Immature natural killer cell (primary cell): ENCODE results near the gene UBE2F. TPM values are rescaled to one million over a fixed set of nuclear protein-coding genes. Genes with fewer than 3 reads are reported as not detected.

Experiments used
- DNase-seq, 3 donors: peaks; one replicate each; pipeline ENCODE4 v3.0.0; 2022; ENCODE audit warnings: mixed read lengths in 1 of 3
- H3K27ac Mint-ChIP-seq, 6 donors: one replicate each; pipeline ENCODE4 v1.8.0; 2020; ENCODE audit warnings: mixed read lengths in 6 of 6, mild to moderate bottlenecking in 5 of 6, inconsistent platforms in 4 of 6, moderate library complexity in 3 of 6
- H3K27me3 Mint-ChIP-seq, 3 donors: one replicate each; pipeline ENCODE4 v1.8.0; 2020 to 2021; ENCODE audit warnings: low read depth in 3 of 3, mild to moderate bottlenecking in 3 of 3, mixed read lengths in 3 of 3, moderate library complexity in 3 of 3, inconsistent platforms in 1 of 3
- H3K36me3 Mint-ChIP-seq, 3 donors: one replicate each; pipeline ENCODE4 v1.8.0; 2020; ENCODE audit warnings: mixed read lengths in 3 of 3, inconsistent platforms in 2 of 3, mild to moderate bottlenecking in 2 of 3
- H3K4me1 Mint-ChIP-seq, 2 donors: one replicate each; pipeline ENCODE4 v1.8.0; 2020; ENCODE audit warnings: inconsistent platforms in 2 of 2, mild to moderate bottlenecking in 2 of 2, mixed read lengths in 2 of 2, moderate library complexity in 1 of 2
- H3K4me3 Mint-ChIP-seq, 5 donors: one replicate each; pipeline ENCODE4 v1.8.0; 2020; ENCODE audit warnings: mild to moderate bottlenecking in 5 of 5, mixed read lengths in 5 of 5, inconsistent platforms in 3 of 5, moderate library complexity in 3 of 5
- H3K9me3 Mint-ChIP-seq, 6 donors: one replicate each; pipeline ENCODE4 v1.8.0; 2020; ENCODE audit warnings: mild to moderate bottlenecking in 6 of 6, mixed read lengths in 6 of 6, inconsistent platforms in 4 of 6, moderate library complexity in 3 of 6
- polyA plus RNA-seq, 3 donors: library from polyadenylated mRNA; unstranded; fragments of 300-500 nt; fragmentation: Illumina TruSeq; gene quantifications; one replicate each; pipeline ENCODE4 v1.2.3, GENCODE V29; 2021

UBE2F gene
- polyA plus RNA-seq, 3 donors from 2014 or later = 274 to 339 (median 323) TPM

GRCh38 chr2:238069021-238069709 lies 102.4 kb downstream of the UBE2F start:
- peaks cover 25 to 48% (median 43%) of the 10 kb centered on the region in 3 donors for H3K36me3 Mint-ChIP-seq
- peak in 1 of 3 donors; percentile 12 for DNase-seq
- H3K27me3 Mint-ChIP-seq = no peaks in the 10 kb centered on the region
- H3K4me1 Mint-ChIP-seq = peaks cover 15 to 31% of the 10 kb centered on the region in 2 donors
- H3K27ac Mint-ChIP-seq = peak overlapping the region in 5 of 6 donors; percentile 45 to 82 (median 57)
- peak overlapping the region in 4 of 5 donors; percentile 13 to 54 (median 43) for H3K4me3 Mint-ChIP-seq
- no peaks in the 10 kb centered on the region for H3K9me3 Mint-ChIP-seq

GRCh38 chr2:238069877-238070276 lies 103.1 kb downstream of the UBE2F start:
- Mint-ChIP-seq H3K27ac (peak overlapping the region in 2 of 6 donors; percentile 3 to 52), H3K27me3 (no peaks in the 10 kb centered on the region), H3K9me3 (no peaks in the 10 kb centered on the region), H3K36me3 (peaks cover 25 to 51% (median 48%) of the 10 kb centered on the region in 3 donors), H3K4me3 (peak overlapping the region in 1 of 5 donors; percentile 48), H3K4me1 (peaks cover 15 to 31% of the 10 kb centered on the region in 2 donors)
- DNase-seq = no peak

GRCh38 chr2:238075397-238075796 lies 108.6 kb downstream of the UBE2F start:
- DNase-seq = no peak
- H3K4me3 Mint-ChIP-seq = no peak overlapping the region
- no peaks in the 10 kb centered on the region for H3K9me3 Mint-ChIP-seq
- peaks cover 25 to 64% (median 44%) of the 10 kb centered on the region in 3 donors for H3K36me3 Mint-ChIP-seq
- H3K27me3 Mint-ChIP-seq = peaks cover 0 to 2% (median 1%) of the 10 kb centered on the region in 3 donors
- peak overlapping the region in 1 of 6 donors; percentile 6 for H3K27ac Mint-ChIP-seq
- peaks cover 0 to under 1% of the 10 kb centered on the region in 2 donors for H3K4me1 Mint-ChIP-seq

GRCh38 chr2:238077292-238077691 lies 110.5 kb downstream of the UBE2F start:
- no peaks in the 10 kb centered on the region for H3K4me1 Mint-ChIP-seq
- H3K27me3 Mint-ChIP-seq = peaks cover 0 to 2% (median 1%) of the 10 kb centered on the region in 3 donors
- no peak overlapping the region for H3K4me3 Mint-ChIP-seq
- H3K9me3 Mint-ChIP-seq = no peaks in the 10 kb centered on the region
- peaks cover 23 to 71% (median 44%) of the 10 kb centered on the region in 3 donors for H3K36me3 Mint-ChIP-seq
- DNase-seq = no peak
- H3K27ac Mint-ChIP-seq = no peak overlapping the region

GRCh38 chr2:238079874-238080327 lies 113.1 kb downstream of the UBE2F start:
- Mint-ChIP-seq H3K4me3 (no peak overlapping the region), H3K9me3 (no peaks in the 10 kb centered on the region), H3K4me1 (no peaks in the 10 kb centered on the region), H3K36me3 (peaks cover 25 to 78% (median 41%) of the 10 kb centered on the region in 3 donors), H3K27me3 (peaks cover 0 to 2% (median 1%) of the 10 kb centered on the region in 3 donors), H3K27ac (no peak overlapping the region)
- no peak for DNase-seq

GRCh38 chr2:238080518-238080917 lies 113.7 kb downstream of the UBE2F start:
- H3K27me3 Mint-ChIP-seq = peaks cover 0 to 2% (median 1%) of the 10 kb centered on the region in 3 donors
- peaks cover 29 to 77% (median 44%) of the 10 kb centered on the region in 3 donors for H3K36me3 Mint-ChIP-seq
- no peak overlapping the region for H3K27ac Mint-ChIP-seq
- no peaks in the 10 kb centered on the region for H3K9me3 Mint-ChIP-seq
- H3K4me3 Mint-ChIP-seq = no peak overlapping the region
- no peaks in the 10 kb centered on the region for H3K4me1 Mint-ChIP-seq
- no peak for DNase-seq

GRCh38 chr2:238081150-238081549 lies 114.3 kb downstream of the UBE2F start:
- Mint-ChIP-seq H3K4me1 (peaks cover 0 to 1% of the 10 kb centered on the region in 2 donors), H3K9me3 (no peaks in the 10 kb centered on the region), H3K27me3 (peaks cover 0 to 2% (median 1%) of the 10 kb centered on the region in 3 donors), H3K27ac (no peak overlapping the region), H3K4me3 (no peak overlapping the region), H3K36me3 (peaks cover 29 to 73% (median 44%) of the 10 kb centered on the region in 3 donors)
- DNase-seq = no peak

GRCh38 chr2:238081561-238081960 lies 114.7 kb downstream of the UBE2F start:
- Mint-ChIP-seq H3K27me3 (peaks cover 0 to 2% (median 0%) of the 10 kb centered on the region in 3 donors), H3K4me3 (no peak overlapping the region), H3K4me1 (peaks cover 0 to 1% of the 10 kb centered on the region in 2 donors), H3K36me3 (peaks cover 25 to 69% (median 44%) of the 10 kb centered on the region in 3 donors), H3K9me3 (no peaks in the 10 kb centered on the region), H3K27ac (no peak overlapping the region)
- DNase-seq = no peak

- Mint-ChIP-seq H3K27me3 (peaks cover 0 to 2% (median 0%) of the 10 kb centered on the region in 3 donors), H3K9me3 (no peaks in the 10 kb centered on the region), H3K4me1 (peaks cover 4% of the 10 kb centered on the region in 2 donors), H3K4me3 (no peak overlapping the region), H3K36me3 (peaks cover 20 to 63% (median 39%) of the 10 kb centered on the region in 3 donors), H3K27ac (no peak overlapping the region)
- DNase-seq = no peak
Measured at GRCh38 chr2:238082151-238082550, 115.3 kb downstream of the UBE2F start.

- H3K27ac Mint-ChIP-seq = no peak overlapping the region
- peaks cover 0 to 2% (median 0%) of the 10 kb centered on the region in 3 donors for H3K27me3 Mint-ChIP-seq
- peaks cover 9 to 10% of the 10 kb centered on the region in 2 donors for H3K4me1 Mint-ChIP-seq
- DNase-seq = no peak
- no peaks in the 10 kb centered on the region for H3K9me3 Mint-ChIP-seq
- no peak overlapping the region for H3K4me3 Mint-ChIP-seq
- H3K36me3 Mint-ChIP-seq = peaks cover 20 to 57% (median 40%) of the 10 kb centered on the region in 3 donors
Measured at GRCh38 chr2:238082827-238083226, 116.0 kb downstream of the UBE2F start.

GRCh38 chr2:238083919-238084318 lies 117.1 kb downstream of the UBE2F start:
- DNase-seq = no peak
- Mint-ChIP-seq H3K27ac (no peak overlapping the region), H3K36me3 (peaks cover 20 to 50% (median 40%) of the 10 kb centered on the region in 3 donors), H3K9me3 (no peaks in the 10 kb centered on the region), H3K27me3 (no peaks in the 10 kb centered on the region), H3K4me3 (no peak overlapping the region), H3K4me1 (peaks cover 9 to 10% of the 10 kb centered on the region in 2 donors)

- no peaks in the 10 kb centered on the region for H3K27me3 Mint-ChIP-seq
- peaks cover 22 to 47% (median 34%) of the 10 kb centered on the region in 3 donors for H3K36me3 Mint-ChIP-seq
Measured at GRCh38 chr2:238084761-238085160, 117.9 kb downstream of the UBE2F start.

GRCh38 chr2:238085899-238086298 lies 119.1 kb downstream of the UBE2F start:
- no peaks in the 10 kb centered on the region for H3K9me3 Mint-ChIP-seq
- no peaks in the 10 kb centered on the region for H3K27me3 Mint-ChIP-seq
- no peak for DNase-seq
- H3K27ac Mint-ChIP-seq = peak overlapping the region in 1 of 6 donors; percentile 14
- peaks cover 9 to 10% of the 10 kb centered on the region in 2 donors for H3K4me1 Mint-ChIP-seq
- no peak overlapping the region for H3K4me3 Mint-ChIP-seq
- peaks cover 17 to 41% (median 33%) of the 10 kb centered on the region in 3 donors for H3K36me3 Mint-ChIP-seq

More at GRCh38 chr2:238084761-238085160, 117.9 kb downstream of the UBE2F start:
- H3K4me1 Mint-ChIP-seq = peaks cover 9 to 10% of the 10 kb centered on the region in 2 donors
- no peak overlapping the region for H3K4me3 Mint-ChIP-seq
- H3K27ac Mint-ChIP-seq = peak overlapping the region in 2 of 6 donors; percentile 22 to 55
- no peak for DNase-seq
- H3K9me3 Mint-ChIP-seq = no peaks in the 10 kb centered on the region

- Mint-ChIP-seq H3K9me3 (no peaks in the 10 kb centered on the region), H3K4me3 (peak overlapping the region in 1 of 5 donors; percentile 2), H3K27ac (peak overlapping the region; percentile 7 to 60 (median 28)), H3K4me1 (peaks cover 9 to 10% of the 10 kb centered on the region in 2 donors), H3K27me3 (no peaks in the 10 kb centered on the region), H3K36me3 (peaks cover 13 to 34% (median 31%) of the 10 kb centered on the region in 3 donors)
- DNase-seq = no peak
Measured at GRCh38 chr2:238087211-238087610, 120.4 kb downstream of the UBE2F start.
